Measurements from ENCODE around the gene B4GALNT4. TPM values are rescaled to one million over a fixed set of nuclear protein-coding genes. Genes with fewer than 3 reads are reported as not detected.

The B4GALNT4 gene
- total and polyA plus RNA-seq, 12 donors, result 0.15 to 30.3 (median 1.6) TPM; not detected in 2

DNA sequence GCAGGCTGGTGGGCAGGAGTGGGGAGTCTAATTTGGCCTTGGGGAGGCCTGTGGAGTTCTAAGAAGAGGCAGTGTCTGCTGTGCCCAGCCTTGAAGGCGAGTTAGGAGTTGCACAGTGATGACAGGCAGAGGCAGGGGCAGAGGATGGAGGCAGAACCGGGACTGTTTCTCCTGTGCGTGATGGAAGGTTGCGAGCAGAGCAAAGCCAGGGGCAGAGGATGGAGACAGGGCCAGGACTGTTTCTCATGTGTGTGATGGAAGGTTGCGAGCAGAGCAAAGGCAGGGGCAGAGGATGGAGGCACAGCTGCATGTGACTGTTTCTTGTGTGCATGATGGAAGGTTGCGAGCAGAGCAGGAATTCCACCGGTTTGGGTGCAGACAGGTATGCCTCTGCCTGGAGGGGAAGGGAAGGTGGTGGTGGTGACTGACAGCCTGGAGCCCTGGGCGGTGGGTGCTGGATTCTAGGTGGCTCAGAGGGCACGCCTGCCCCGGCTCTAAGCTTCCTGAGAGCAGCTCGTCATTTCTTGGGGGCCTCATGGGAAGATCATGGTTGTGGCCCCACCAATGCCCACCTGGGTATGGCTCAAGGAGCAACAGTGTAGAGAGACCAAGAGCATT, 8.7 kb downstream of the B4GALNT4 start:
- no peaks in the 10 kb centered on the region for H3K9me3 ChIP-seq (replicated peaks in 1 of 3)
- H3K27me3 ChIP-seq, result no peaks in the 10 kb centered on the region
- no peaks in the 10 kb centered on the region for H3K4me1 ChIP-seq (replicated peaks in 1 of 2)
- no peak overlapping the region for H3K4me3 ChIP-seq
- DNase-seq, result no peak
- no peaks in the 10 kb centered on the region for H3K36me3 ChIP-seq (replicated peaks in 1 of 2)
- WGBS, 4 donors, result 69 to 83% (median 70%) methylated on average over 10 to 11 of the region's 11 CpGs
- intact Hi-C loops (cut with DNase I), result no loop called here
- no peak overlapping the region for H3K27ac ChIP-seq
- TF ChIP-seq POLR2A (IDR thresholded peaks at IDR 0.05), result no peak
- no peak for TF ChIP-seq CTCF (IDR thresholded peaks at IDR 0.05)

GRCh38 chr11:379205-380094, 10.2 kb downstream of the B4GALNT4 start:
- Histone ChIP-seq H3K27me3 (no peaks in the 10 kb centered on the region), H3K27ac (no peak overlapping the region), H3K36me3 (replicated peaks in 1 of 2) (no peaks in the 10 kb centered on the region), H3K4me3 (no peak overlapping the region), H3K4me1 (replicated peaks in 1 of 2) (no peaks in the 10 kb centered on the region), H3K9me3 (replicated peaks in 1 of 3) (no peaks in the 10 kb centered on the region)
- DNase-seq, result no peak
- TF ChIP-seq POLR2A (IDR thresholded peaks at IDR 0.05), result no peak
- TF ChIP-seq CTCF (IDR thresholded peaks at IDR 0.05), result no peak
- WGBS, 4 donors, result 90 to 95% (median 93%) methylated on average over 34 to 87 of the region's 87 CpGs
- intact Hi-C loops (cut with DNase I), result no loop called here

DNA sequence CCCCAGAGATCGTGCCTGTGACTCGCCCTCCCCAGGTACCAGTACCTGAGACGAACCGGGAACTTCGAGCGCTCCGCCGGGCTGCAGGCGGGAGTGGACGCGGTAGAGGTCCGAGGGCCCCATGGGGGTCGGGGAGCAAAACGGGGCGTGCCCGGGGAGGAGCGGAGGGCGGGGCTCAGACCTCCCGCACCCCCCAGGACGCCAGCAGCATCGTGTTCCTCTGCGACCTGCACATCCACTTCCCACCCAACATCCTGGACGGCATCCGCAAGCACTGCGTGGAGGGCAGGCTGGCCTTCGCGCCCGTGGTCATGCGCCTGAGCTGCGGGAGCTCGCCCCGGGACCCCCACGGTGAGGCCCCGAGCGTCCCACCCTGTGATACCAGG, 10.8 kb downstream of the B4GALNT4 start:
- 86 to 94% (median 91%) methylated on average over 18 to 35 of the region's 35 CpGs for WGBS, 4 donors
- no peak for DNase-seq
- intact Hi-C loops (cut with DNase I), result no loop called here
- no peaks in the 10 kb centered on the region for H3K4me1 ChIP-seq (replicated peaks in 1 of 2)
- H3K27me3 ChIP-seq, result no peaks in the 10 kb centered on the region
- no peaks in the 10 kb centered on the region for H3K9me3 ChIP-seq (replicated peaks in 1 of 3)
- no peak overlapping the region for H3K4me3 ChIP-seq
- TF ChIP-seq POLR2A (IDR thresholded peaks at IDR 0.05) (no peak), CTCF (IDR thresholded peaks at IDR 0.05) (no peak)
- H3K27ac ChIP-seq, result no peak overlapping the region
- H3K36me3 ChIP-seq (replicated peaks in 1 of 2), result no peaks in the 10 kb centered on the region

- TF ChIP-seq CTCF (IDR thresholded peaks at IDR 0.05) (no peak), POLR2A (IDR thresholded peaks at IDR 0.05) (no peak)
- Histone ChIP-seq H3K27me3 (no peaks in the 10 kb centered on the region), H3K4me3 (no peak overlapping the region), H3K4me1 (replicated peaks in 1 of 2) (no peaks in the 10 kb centered on the region), H3K9me3 (replicated peaks in 1 of 3) (no peaks in the 10 kb centered on the region), H3K36me3 (replicated peaks in 1 of 2) (no peaks in the 10 kb centered on the region), H3K27ac (no peak overlapping the region)
- intact Hi-C loops (cut with DNase I), result no loop called here
- DNase-seq, result no peak
- 93 to 95% (median 94%) methylated on average over 14 to 23 of the region's 23 CpGs for WGBS, 4 donors
Measured at GRCh38 chr11:380491-380890, 11.2 kb downstream of the B4GALNT4 start.
